Heart left ventricle (tissue), 13 donors: ENCODE data around the gene USP13.
A peak's percentile ranks its signal among the peaks of the same experiment; 100 is the strongest.

Source experiments
- CTCF ChIP-seq, 12 donors: fragments of 200-600 bp; sonication (generic) in 4 of 12; IDR thresholded peaks; one replicate each; pipeline versions ENCODE4 v1.5.0 to v1.8.0; 2018 to 2022; ENCODE audit warnings: antibody characterized with exemption in 12 of 12, mild to moderate bottlenecking in 5 of 12
- POLR2A ChIP-seq, 2 donors: fragments of 450-650 bp; IDR thresholded peaks; one replicate each; pipeline ENCODE4 v1.6.1; 2017; ENCODE audit warnings: antibody characterized with exemption in 2 of 2, mild to moderate bottlenecking in 2 of 2, moderate library complexity in 2 of 2
- donor health status: ischemic (EF 13 %, LVEDD 7.1; RV severe dilation, severe dysfunction).
- donor health status: DM: no; HTN: yes; CAD: no.
- donor health status: DM: no; HTN: no; CAD: no.
- donor health status: ischemic (EF 25% LVEDD 6.9; RV normal size, moderate dysfunction).
- donor health status: ischemic (EF 25% LVEDD 5.7; RV mildly dilated, moderate dysfunction).
- donor health status: ischemic (EF 35%, LVEDD 5.7; RV mildly dilated, moderate dysfunction).
- donor health status: nonischemic (EF 11% LVEDD 7.7; RV severe dilation, severe dysfunction).
- donor health status: DM: yes; HTN: yes; CAD: no.
- donor health status: PGD.
- donor health status: ischemic (EF 29% LVEDD 5.4; RV normal size, mild dysfunction).
- donor health status: nonischemic (EF 23%, LVEDD 6.1; RV moderate dilation, normal function).

GRCh38 chr3:179652447-179653095 lies at the start of gene USP13:
- peak in 1 of 12 donors; percentile 11 for TF ChIP-seq CTCF (IDR thresholded peaks at IDR 0.05)
- no peak for TF ChIP-seq POLR2A (IDR thresholded peaks at IDR 0.05)
